H1 (cell line): ENCODE measurements around the gene TMEM132A. TPM values are rescaled to one million over a fixed set of nuclear protein-coding genes. Genes with fewer than 3 reads are reported as not detected.

Source experiments
- CTCF ChIA-PET: fragments of 300-600 bp; sonication (Branson Sonifier 250); formaldehyde crosslinking; loops from one replicate; lab custom pipeline; 2021; ENCODE audit not compliant: partially characterized antibody; lab: Charles Lee
- POLR2A ChIA-PET: fragments of 300-600 bp; sonication (Branson Sonifier 250); formaldehyde crosslinking; loops from one replicate; lab custom pipeline; 2021; ENCODE audit warnings: inconsistent platforms; ENCODE audit not compliant: partially characterized antibody; lab: Charles Lee
- DNase-seq, 2 experiments: peaks; one replicate each; pipeline versions ENCODE4 v3.0.0 to v3.0.0-alpha.2; 2010 to 2022; ENCODE audit warnings: low spot score in 2 of 2, low read depth in 1 of 2, mixed read lengths in 1 of 2
- FAIRE-seq: peaks from 2 replicates; lab custom pipeline; 2011; peaks lifted over from hg19 to GRCh38; lab: Jason Lieb, UNC
- H2AFZ ChIP-seq: 2 replicates; pipeline ENCODE4 v1.8.1; 2012; ENCODE audit warnings: low read length, inconsistent platforms
- H2AK5ac ChIP-seq: 2 replicates; pipeline ENCODE4 v1.6.1; 2013; ENCODE audit warnings: low read depth, low read length
- H2BK120ac ChIP-seq: replicated peaks from 2 replicates; pipeline ENCODE3; 2013; ENCODE audit warnings: low read depth, low read length, inconsistent platforms
- H2BK12ac ChIP-seq: 2 replicates; pipeline ENCODE4 v1.6.1; 2013; ENCODE audit warnings: low read depth, low read length
- H2BK15ac ChIP-seq: 2 replicates; pipeline ENCODE4 v1.6.1; 2013; ENCODE audit warnings: low read length
- H2BK20ac ChIP-seq: 2 replicates; pipeline ENCODE4 v1.6.1; 2013; ENCODE audit warnings: low read length
- H2BK5ac ChIP-seq: 2 replicates; pipeline ENCODE4 v1.6.1; 2013; ENCODE audit warnings: low read depth, low read length
- H3K14ac ChIP-seq: 2 replicates; pipeline ENCODE4 v1.6.1; 2013; ENCODE audit warnings: inconsistent platforms; ENCODE audit not compliant: insufficient read length
- H3K18ac ChIP-seq: 2 replicates; pipeline ENCODE4 v1.6.1; 2013; ENCODE audit warnings: low read length; ENCODE audit errors: extremely low read depth
- H3K23ac ChIP-seq: 2 replicates; pipeline ENCODE4 v1.6.1; 2013; ENCODE audit warnings: inconsistent platforms; ENCODE audit not compliant: insufficient read length
- H3K23me2 ChIP-seq: 2 replicates; pipeline ENCODE4 v1.6.1; 2013; ENCODE audit warnings: low read depth, low read length
- H3K27ac ChIP-seq: 2 replicates; pipeline ENCODE4 v1.6.1; 2011; ENCODE audit warnings: low read depth, low read length, inconsistent platforms
- H3K27me3 ChIP-seq, 4 experiments: replicated peaks in 1 of 4; 1 replicate in 1 of 4; 2 replicates in 3 of 4; pipeline versions ENCODE4 v1.6.1 to v1.8.1; 2011 to 2013; ENCODE audit warnings: low read length in 3 of 4, mild to moderate bottlenecking in 3 of 4, inconsistent platforms in 2 of 4, mixed read lengths in 2 of 4, moderate library complexity in 1 of 4; ENCODE audit not compliant: control insufficient read depth in 3 of 4, insufficient read depth in 3 of 4; ENCODE audit errors: extremely low read depth in 1 of 4
- H3K36me3 ChIP-seq, 4 experiments: 2 replicates each; pipeline versions ENCODE4 v1.6.1 to v1.8.1; 2011 to 2013; ENCODE audit warnings: mild to moderate bottlenecking in 4 of 4, low read length in 3 of 4, moderate library complexity in 2 of 4, control low read depth in 1 of 4, inconsistent platforms in 1 of 4; ENCODE audit not compliant: insufficient read depth in 4 of 4, control insufficient read depth in 2 of 4
- H3K4ac ChIP-seq: replicated peaks from 2 replicates; pipeline ENCODE3; 2013; ENCODE audit warnings: low read length, low read depth, mixed read lengths, inconsistent platforms; ENCODE audit not compliant: insufficient read length
- H3K4me1 ChIP-seq, 4 experiments: replicated peaks in 1 of 4; 1 replicate in 1 of 4; 2 replicates in 3 of 4; pipeline versions ENCODE4 v1.6.1 to v1.8.1; 2011 to 2013; ENCODE audit warnings: low read length in 3 of 4, inconsistent platforms in 2 of 4, mixed read lengths in 1 of 4; ENCODE audit not compliant: insufficient read depth in 4 of 4, control insufficient read depth in 3 of 4
- H3K4me2 ChIP-seq, 2 experiments: 2 replicates each; pipeline versions ENCODE4 v1.6.1 to v1.8.1; 2011 to 2013; ENCODE audit warnings: low read depth in 2 of 2, low read length in 2 of 2, control low read depth in 1 of 2, inconsistent platforms in 1 of 2, mild to moderate bottlenecking in 1 of 2; ENCODE audit not compliant: insufficient read depth in 1 of 2
- H3K4me3 ChIP-seq, 4 experiments: fragments of 200-600, 300-600 bp in 1 of 4; sonication (generic), shearing (Covaris generic), sonication (Bioruptor Twin) in 1 of 4; 2 replicates each; pipeline versions ENCODE4 v1.5.1 to v1.8.1; 2011 to 2016; ENCODE audit warnings: low read length in 4 of 4, low read depth in 3 of 4, control low read depth in 2 of 4, inconsistent platforms in 2 of 4, mild to moderate bottlenecking in 2 of 4, mixed read lengths in 1 of 4, moderate library complexity in 1 of 4; ENCODE audit not compliant: insufficient read depth in 2 of 4; ENCODE audit errors: extremely low read depth in 1 of 4
- H3K56ac ChIP-seq: replicated peaks from 2 replicates; pipeline ENCODE3; 2013; ENCODE audit warnings: low read depth, mild to moderate bottlenecking, mixed read lengths, low read length, inconsistent platforms; ENCODE audit not compliant: insufficient read length
- H3K79me1 ChIP-seq: 2 replicates; pipeline ENCODE4 v1.6.1; 2013; ENCODE audit warnings: low read depth, low read length, control low read depth
- H3K79me2 ChIP-seq, 2 experiments: 2 replicates each; pipeline versions ENCODE4 v1.6.1 to v1.8.1; 2012 to 2013; ENCODE audit warnings: low read length in 2 of 2, mild to moderate bottlenecking in 2 of 2, inconsistent platforms in 1 of 2; ENCODE audit not compliant: insufficient read depth in 2 of 2, control insufficient read depth in 1 of 2
- H3K9ac ChIP-seq, 4 experiments: replicated peaks in 1 of 4; 1 replicate in 1 of 4; 2 replicates in 3 of 4; pipeline versions ENCODE4 v1.6.1 to v1.8.1; 2011 to 2013; ENCODE audit warnings: low read depth in 3 of 4, low read length in 3 of 4, control low read depth in 2 of 4, mild to moderate bottlenecking in 2 of 4, moderate library complexity in 2 of 4, inconsistent platforms in 1 of 4; ENCODE audit errors: extremely low read depth in 1 of 4
- H3K9me3 ChIP-seq, 2 experiments: 2 replicates each; pipeline versions ENCODE4 v1.6.1 to v1.8.1; 2012 to 2013; ENCODE audit warnings: mild to moderate bottlenecking in 2 of 2, moderate library complexity in 2 of 2, control low read depth in 1 of 2, inconsistent platforms in 1 of 2, low read depth in 1 of 2, low read length in 1 of 2, mixed read lengths in 1 of 2; ENCODE audit not compliant: insufficient read depth in 2 of 2
- H4K20me1 ChIP-seq, 2 experiments: replicated peaks in 1 of 2; 2 replicates each; pipeline versions ENCODE3 to v1.8.1; 2011 to 2013; ENCODE audit warnings: inconsistent platforms in 2 of 2, low read length in 2 of 2, mild to moderate bottlenecking in 1 of 2; ENCODE audit not compliant: insufficient read depth in 2 of 2, control insufficient read depth in 1 of 2
- H4K5ac ChIP-seq: 2 replicates; pipeline ENCODE4 v1.6.1; 2013; ENCODE audit warnings: low read length, low read depth, mixed read lengths, inconsistent platforms; ENCODE audit not compliant: insufficient read length
- H4K8ac ChIP-seq: 2 replicates; pipeline ENCODE4 v1.8.0; 2013; ENCODE audit warnings: mild to moderate bottlenecking, moderate library complexity, low read length, inconsistent platforms; ENCODE audit not compliant: insufficient read depth; ENCODE audit errors: extremely low read depth
- H4K91ac ChIP-seq: replicated peaks from 2 replicates; pipeline ENCODE3; 2013; ENCODE audit warnings: low read length, mixed read lengths, inconsistent platforms; ENCODE audit not compliant: insufficient read length
- JUN ChIP-seq: IDR thresholded peaks from 2 replicates; pipeline ENCODE4 v1.6.1; 2011; ENCODE audit warnings: low read depth, mild to moderate bottlenecking, improper control_type of control experiment, low read length
- RBBP5 ChIP-seq: IDR thresholded peaks from 2 replicates; pipeline ENCODE4 v1.7.1; 2012; ENCODE audit warnings: low read depth, mild to moderate bottlenecking, inconsistent platforms, low read length, moderate library complexity, borderline replicate concordance
- SIN3A ChIP-seq, 2 experiments: IDR thresholded peaks in 1 of 2; conservative IDR thresholded peaks in 1 of 2; 2 replicates each; pipeline ENCODE4 v1.6.1; 2011 to 2012; ENCODE audit warnings: low read length in 2 of 2, improper control_type of control experiment in 1 of 2, low read depth in 1 of 2, mild to moderate bottlenecking in 1 of 2
- SUZ12 ChIP-seq: fragments of 200-600 bp; sonication (generic); IDR thresholded peaks from 2 replicates; pipeline ENCODE4 v1.6.1; 2012; ENCODE audit warnings: mild to moderate bottlenecking, inconsistent platforms, low read length, moderate library complexity, mixed read lengths
- WGBS, 2 experiments: shearing (Covaris generic) in 1 of 2; methylation state at CpG; one replicate each; pipeline versions ENCODE4 v1.1.6 to v1.1.7; 2013 to 2015; ENCODE audit warnings: low lambda C conversion rate in 2 of 2, mixed read lengths in 2 of 2, inconsistent platforms in 1 of 2, low coverage in 1 of 2, missing lambda C conversion rate in 1 of 2; ENCODE audit not compliant: insufficient replicate concordance in 2 of 2, insufficient coverage in 1 of 2, insufficient read length in 1 of 2; ENCODE audit errors: extremely low coverage in 1 of 2, missing lambda C conversion rate in 1 of 2; 5-methylcytosine and 5-hydroxymethylcytosine counted together
- polyA plus RNA-seq, 7 experiments: library from polyadenylated mRNA; depleted of rRNA in 3 of 7; stranded (reverse) in 5 of 7; unstranded in 2 of 7; fragments of >200 nt in 5 of 7; fragments of 200-250 nt in 2 of 7; gene quantifications; 1 replicate in 5 of 7; 2 replicates in 1 of 7; 4 replicates in 1 of 7; pipeline versions ENCODE4 v1.2.1 to v1.2.3, GENCODE V29; 2011 to 2013; ENCODE audit warnings: missing spikeins in 2 of 7, mixed read lengths in 2 of 7
- total RNA-seq: library from RNA; stranded (reverse); fragmentation: NEBNext Ultra II Directional; extraction: Animal tissue kit (Norgen Biotek cat#: 25700); gene quantifications from 2 replicates; pipeline ENCODE4 v1.2.1, GENCODE V29; 2021

Gene TMEM132A
- total and polyA plus RNA-seq, 2 of the 8 experiments (the other 6 are each of a cell fraction or from before 2014, with no cell fraction given) = 46.6 to 97.9 TPM

GRCh38 chr11:60880643-60881282 is 43.5 kb upstream of the TMEM132A start:
- Histone ChIP-seq H4K20me1 (no peaks in the 10 kb centered on the region), H3K79me1 (no peaks in the 10 kb centered on the region), H3K79me2 (no peaks in the 10 kb centered on the region), H3K27me3 (no peaks in the 10 kb centered on the region), H3K9me3 (no peaks in the 10 kb centered on the region), H2BK15ac (no peak overlapping the region), H3K56ac (no peak overlapping the region), H2AK5ac (no peak overlapping the region), H3K14ac (no peak overlapping the region), H2BK120ac (no peak overlapping the region), H3K36me3 (peaks cover 0 to 5% (median 0%) of the 10 kb centered on the region in 4 experiments; a peak in 2 of 8 replicates), H4K91ac (no peak overlapping the region), H3K4ac (no peak overlapping the region), H3K4me2 (no peak overlapping the region), H3K23me2 (no peaks in the 10 kb centered on the region), H3K18ac (no peak overlapping the region), H3K27ac (no peak overlapping the region), H2BK12ac (no peak overlapping the region), H3K9ac (no peak overlapping the region), H3K4me3 (no peak overlapping the region), H2BK20ac (no peak overlapping the region), H4K5ac (no peak overlapping the region), H2BK5ac (no peak overlapping the region), H4K8ac (no peak overlapping the region), H2AFZ (no peak overlapping the region), H3K23ac (no peak overlapping the region), H3K4me1 (no peaks in the 10 kb centered on the region)
- no peak for DNase-seq
- no peak for TF ChIP-seq JUN
- no peak for TF ChIP-seq SIN3A (conservative IDR thresholded peaks at IDR 0.05 in 1 of 2, IDR thresholded peaks at IDR 0.05 in 1 of 2; ENCODE audit: low read depth in 1 of 2, low read length in 2 of 2)
- no peak for TF ChIP-seq RBBP5
- no peak for TF ChIP-seq SUZ12
- WGBS, 2 experiments = 89% methylated on average over 8 of the region's 8 CpGs; no CpG with 5 or more reads in 1 of the 2 experiments
- POLR2A ChIA-PET = interaction anchor here (0.9 to 1.5 kb wide), 4 partner anchors 8 to 13 kb away, joined by 3 to 4 read pairs (median 3); partner anchors contain the start of gene ZP1
- FAIRE-seq = no peak
- CTCF ChIA-PET = interaction anchor here (1.2 to 3.9 kb wide), 3 partner anchors 8 to 49 kb away, joined by 3 to 22 read pairs (median 3); no protein-coding TSS in a partner anchor
